ENCODE data around the gene APH1A. TPM values are rescaled to one million over a fixed set of nuclear protein-coding genes. Genes with fewer than 3 reads are reported as not detected.
"Not testable (repeated sequence)": the region's sequence is repeated elsewhere in the genome, so short reads cannot be mapped to it uniquely, and the experiment has no call there.

APH1A gene
- total RNA-seq, 4 donors from 2014 or later = 33.2 to 96.7 (median 68.8) TPM

DNA sequence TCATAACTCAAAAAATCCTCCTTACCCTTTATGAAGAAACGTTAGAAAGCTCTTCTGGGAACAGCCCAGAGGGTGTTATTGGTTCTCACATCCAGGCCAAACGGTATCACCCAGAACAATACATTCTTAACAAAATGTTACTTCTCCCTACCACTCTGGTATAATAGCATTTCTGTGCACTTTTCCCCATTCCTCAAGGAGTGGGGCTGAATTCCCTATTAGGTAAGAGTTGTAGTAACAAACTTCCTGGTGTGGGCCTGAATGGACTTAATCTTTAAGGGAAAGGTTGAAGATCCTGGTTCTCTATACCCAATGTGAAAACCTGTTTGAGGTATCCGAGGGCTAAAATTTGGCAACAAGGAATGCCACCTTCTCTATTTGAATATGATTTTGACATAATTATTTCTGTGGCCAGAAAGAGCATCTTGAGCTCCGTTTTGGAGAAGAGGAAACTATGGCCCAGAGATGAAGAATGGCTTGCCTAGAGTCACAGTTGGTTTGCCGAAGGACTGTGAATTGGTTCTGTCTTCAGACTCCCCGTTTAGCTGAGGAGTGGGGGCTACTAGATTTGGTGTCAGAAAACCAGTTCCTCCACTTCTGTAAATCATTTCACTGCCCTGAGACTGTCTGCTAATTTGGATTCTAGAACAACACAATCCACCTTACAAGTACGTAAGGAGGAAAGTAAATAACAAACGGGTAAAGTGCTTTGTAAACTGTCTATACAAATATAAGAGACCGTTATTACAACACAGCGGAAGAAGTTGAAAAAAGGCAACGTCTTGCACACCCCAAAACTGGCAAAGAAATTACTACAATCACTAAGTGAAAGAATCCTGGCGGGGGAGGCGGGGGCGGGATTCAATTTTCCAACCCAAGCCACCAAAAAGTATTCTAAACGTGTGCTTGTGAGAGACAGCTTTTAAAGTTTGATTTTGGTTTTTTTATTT lies 35.2 kb downstream of the APH1A start:
- Histone ChIP-seq H3K27me3 (no peaks in the 10 kb centered on the region), H3K27ac (peak overlapping the region; percentile 94 to 100), H3K4me3 (peak overlapping the region; percentile 58 to 94), H3K4me1 (peaks cover 0 to 6% of the 10 kb centered on the region in 2 donors), H3K9me3 (no peaks in the 10 kb centered on the region), H3K36me3 (no peaks in the 10 kb centered on the region)
- TF ChIP-seq, protein P1, sequence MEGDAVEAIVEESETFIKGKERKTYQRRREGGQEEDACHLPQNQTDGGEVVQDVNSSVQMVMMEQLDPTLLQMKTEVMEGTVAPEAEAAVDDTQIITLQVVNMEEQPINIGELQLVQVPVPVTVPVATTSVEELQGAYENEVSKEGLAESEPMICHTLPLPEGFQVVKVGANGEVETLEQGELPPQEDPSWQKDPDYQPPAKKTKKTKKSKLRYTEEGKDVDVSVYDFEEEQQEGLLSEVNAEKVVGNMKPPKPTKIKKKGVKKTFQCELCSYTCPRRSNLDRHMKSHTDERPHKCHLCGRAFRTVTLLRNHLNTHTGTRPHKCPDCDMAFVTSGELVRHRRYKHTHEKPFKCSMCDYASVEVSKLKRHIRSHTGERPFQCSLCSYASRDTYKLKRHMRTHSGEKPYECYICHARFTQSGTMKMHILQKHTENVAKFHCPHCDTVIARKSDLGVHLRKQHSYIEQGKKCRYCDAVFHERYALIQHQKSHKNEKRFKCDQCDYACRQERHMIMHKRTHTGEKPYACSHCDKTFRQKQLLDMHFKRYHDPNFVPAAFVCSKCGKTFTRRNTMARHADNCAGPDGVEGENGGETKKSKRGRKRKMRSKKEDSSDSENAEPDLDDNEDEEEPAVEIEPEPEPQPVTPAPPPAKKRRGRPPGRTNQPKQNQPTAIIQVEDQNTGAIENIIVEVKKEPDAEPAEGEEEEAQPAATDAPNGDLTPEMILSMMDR (IDR thresholded peaks at IDR 0.05) = no peak
- TF ChIP-seq POLR2A (IDR thresholded peaks at IDR 0.05) = no peak
- intact Hi-C loops (cut with DNase I; ENCODE audit: low total_unique reads) = no loop called here
- peak; percentile 40 to 50 for DNase-seq

DNA sequence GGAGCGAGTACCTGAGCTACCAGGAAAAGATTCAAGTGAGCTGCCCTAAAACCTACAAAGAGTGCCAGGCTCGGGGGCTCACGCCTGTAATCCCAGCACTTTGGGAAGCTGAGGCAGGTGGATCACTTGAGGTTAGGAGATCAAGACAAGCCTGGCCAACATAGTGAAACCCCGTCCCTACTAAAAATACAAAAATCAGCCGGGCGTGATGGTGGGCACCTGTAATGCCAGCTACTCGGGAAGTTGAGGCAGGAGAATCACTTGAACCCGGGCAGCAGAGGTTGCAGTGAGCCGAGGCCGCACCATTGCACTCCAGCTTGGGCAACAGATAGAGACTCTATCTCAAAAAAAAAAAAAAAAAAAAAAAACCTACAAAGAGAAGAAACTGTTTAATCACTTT lies 35.9 kb downstream of the APH1A start:
- H3K4me3 ChIP-seq; H3K36me3 ChIP-seq; H3K27me3 ChIP-seq; H3K9me3 ChIP-seq; DNase-seq; intact Hi-C loops (cut with DNase I; ENCODE audit: low total_unique reads); H3K4me1 ChIP-seq: not testable (repeated sequence)
- H3K27ac ChIP-seq = peak overlapping the region; percentile 94 to 100

DNA sequence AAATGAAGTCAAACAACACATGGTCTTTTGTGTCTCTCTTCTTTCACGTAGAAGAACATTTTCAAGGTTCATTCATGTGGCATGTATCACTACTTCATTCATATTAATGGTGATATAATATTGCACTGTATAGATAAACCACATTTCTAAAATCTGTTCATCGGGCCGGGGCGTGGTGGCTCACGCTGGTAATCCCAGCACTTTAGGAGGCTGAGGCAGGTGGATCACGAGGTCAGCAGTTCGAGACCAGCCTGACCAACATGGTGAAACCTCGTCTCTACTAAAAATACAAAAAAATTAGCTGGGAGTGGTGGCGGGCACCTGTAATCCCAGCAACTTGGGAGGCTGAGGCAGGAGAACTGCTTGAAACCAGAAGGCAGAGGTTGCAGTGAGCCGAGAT lies 40.6 kb downstream of the APH1A start:
- H3K9me3 ChIP-seq; H3K36me3 ChIP-seq; H3K4me1 ChIP-seq; H3K27ac ChIP-seq; intact Hi-C loops (cut with DNase I; ENCODE audit: low total_unique reads); H3K27me3 ChIP-seq; DNase-seq; H3K4me3 ChIP-seq: not testable (repeated sequence)

DNA sequence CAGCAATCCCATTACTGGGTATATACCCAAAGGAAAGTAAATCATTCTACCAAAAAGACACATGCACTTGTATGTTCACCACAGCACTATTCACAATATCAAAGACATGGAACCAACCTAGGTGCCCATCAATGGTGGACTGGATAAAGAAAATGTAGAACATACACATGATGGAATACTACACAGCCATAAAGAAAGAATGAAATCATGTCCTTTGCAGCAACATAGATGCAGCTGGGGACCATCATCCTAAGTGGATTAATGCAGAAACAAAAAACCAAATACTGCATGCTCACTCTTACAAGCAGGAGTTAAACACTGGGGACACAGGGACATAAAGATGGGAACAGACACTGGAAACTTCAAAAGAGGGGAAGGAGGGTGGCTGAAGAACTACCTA lies 41.6 kb downstream of the APH1A start:
- Histone ChIP-seq H3K9me3 (no peaks in the 10 kb centered on the region), H3K4me1 (no peaks in the 10 kb centered on the region), H3K27me3 (no peaks in the 10 kb centered on the region), H3K27ac (no peak overlapping the region), H3K36me3 (no peaks in the 10 kb centered on the region), H3K4me3 (no peak overlapping the region)
- no peak for DNase-seq
- intact Hi-C loops (cut with DNase I; ENCODE audit: low total_unique reads) = no loop called here
- TF ChIP-seq POLR2A (IDR thresholded peaks at IDR 0.05) = no peak
- TF ChIP-seq, protein P1 (IDR thresholded peaks at IDR 0.05) = no peak

DNA sequence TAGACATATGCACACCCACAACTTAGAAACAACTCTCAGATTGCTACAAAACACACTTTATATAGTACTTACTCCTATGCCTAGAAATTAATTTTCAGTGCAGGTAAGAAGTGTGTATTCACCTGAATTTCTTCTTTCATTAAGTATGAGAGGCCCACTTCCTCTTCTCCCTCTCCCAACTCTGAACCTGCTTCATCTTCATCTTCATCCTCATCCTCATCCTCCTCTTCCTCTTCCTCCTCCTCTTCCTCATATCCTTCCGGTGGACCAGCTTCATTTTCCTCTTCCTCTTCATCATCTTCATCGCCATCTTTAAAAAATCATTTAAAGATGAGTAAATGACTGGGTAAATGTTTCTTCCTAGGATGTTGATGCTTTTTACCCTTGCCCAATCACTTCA lies 42.3 kb downstream of the APH1A start:
- no peaks in the 10 kb centered on the region for H3K4me1 ChIP-seq

DNA sequence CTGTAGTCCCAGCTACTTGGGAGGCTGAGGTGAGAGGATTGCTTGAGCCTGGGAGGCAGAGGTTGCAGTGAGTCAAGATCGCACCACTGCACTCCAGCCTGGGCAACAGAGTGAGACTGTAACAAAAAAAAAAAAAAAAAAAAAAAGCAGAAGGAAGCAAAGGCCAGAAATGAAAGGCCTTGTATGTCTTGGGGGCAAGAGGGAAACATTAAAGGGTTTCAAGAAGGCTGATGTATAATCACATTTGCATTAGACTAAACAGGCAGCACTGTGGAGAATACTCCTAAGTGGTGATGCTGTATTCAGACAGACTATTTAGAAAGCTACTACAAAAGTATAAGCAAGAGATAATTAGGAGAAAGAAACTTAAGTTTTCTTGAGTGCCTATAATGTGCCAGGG lies 43.3 kb downstream of the APH1A start:
- intact Hi-C loops (cut with DNase I; ENCODE audit: low total_unique reads) = no loop called here
- no peaks in the 10 kb centered on the region for H3K4me1 ChIP-seq
- TF ChIP-seq, protein P1 (IDR thresholded peaks at IDR 0.05) = no peak
- TF ChIP-seq POLR2A (IDR thresholded peaks at IDR 0.05) = no peak
- no peaks in the 10 kb centered on the region for H3K9me3 ChIP-seq
- no peaks in the 10 kb centered on the region for H3K27me3 ChIP-seq
- DNase-seq = no peak
- no peak overlapping the region for H3K27ac ChIP-seq
- no peaks in the 10 kb centered on the region for H3K36me3 ChIP-seq
- no peak overlapping the region for H3K4me3 ChIP-seq

More for the DNA sequence above, 42.3 kb downstream of the APH1A start:
- Histone ChIP-seq H3K36me3 (no peaks in the 10 kb centered on the region), H3K27ac (no peak overlapping the region), H3K9me3 (no peaks in the 10 kb centered on the region), H3K27me3 (no peaks in the 10 kb centered on the region), H3K4me3 (no peak overlapping the region)
- intact Hi-C loops (cut with DNase I; ENCODE audit: low total_unique reads) = no loop called here
- TF ChIP-seq, protein P1 (IDR thresholded peaks at IDR 0.05) = no peak
- TF ChIP-seq POLR2A (IDR thresholded peaks at IDR 0.05) = no peak
- DNase-seq = no peak

All from uterus (tissue), 4 donors.